ENCODE data around the gene KRTAP2-4. TPM values are rescaled to one million over a fixed set of nuclear protein-coding genes. Genes with fewer than 3 reads are reported as not detected.

The KRTAP2-4 gene
- total RNA-seq, 1 experiment from 2014 or later, result not detected

DNA sequence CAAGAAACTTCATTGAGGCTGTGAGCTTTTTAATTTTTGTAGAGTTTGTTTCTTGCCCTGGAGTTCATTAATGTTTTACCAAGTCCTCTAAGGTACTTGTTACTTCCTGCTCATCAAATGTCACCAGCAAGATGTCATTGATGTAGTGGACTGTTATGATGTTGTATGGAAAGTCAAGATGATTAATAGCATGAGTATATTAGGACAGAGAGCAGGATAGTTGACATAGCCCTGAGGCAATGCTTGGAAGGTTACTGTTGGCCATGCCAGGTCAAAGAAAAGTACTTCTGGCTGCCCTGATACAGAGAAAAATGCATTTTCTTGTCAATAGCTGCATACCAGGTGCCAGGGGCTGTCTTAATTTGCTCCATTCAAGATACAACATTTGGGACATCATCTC lies 45.3 kb downstream of the KRTAP2-4 start:
- H4K91ac ChIP-seq (ENCODE audit: insufficient read length, low read depth, low read length), result no peak overlapping the region
- H3K79me2 ChIP-seq (ENCODE audit: insufficient read depth, low read length), result no peaks in the 10 kb centered on the region
- H2AFZ ChIP-seq (ENCODE audit: low read length), result no peak overlapping the region
- H4K20me1 ChIP-seq (ENCODE audit: control insufficient read depth, insufficient read depth, insufficient read length), result no peaks in the 10 kb centered on the region
- no peak overlapping the region for H2BK5ac ChIP-seq (ENCODE audit: insufficient read length, low read length)
- no peaks in the 10 kb centered on the region for H3K9me3 ChIP-seq (ENCODE audit: control insufficient read depth, low read depth, low read length)
- H3K23me2 ChIP-seq (ENCODE audit: insufficient read length, low read depth, low read length, poor library complexity, severe bottlenecking), result no peaks in the 10 kb centered on the region
- H3K9ac ChIP-seq (ENCODE audit: extremely low read depth, insufficient read length, low read length), result no peak overlapping the region
- H3K14ac ChIP-seq (ENCODE audit: insufficient read depth, low read length), result no peak overlapping the region
- no peak overlapping the region for H3K4ac ChIP-seq (ENCODE audit: low read depth, low read length)
- H3K18ac ChIP-seq (ENCODE audit: insufficient read length, low read depth, low read length), result no peak overlapping the region
- no peak overlapping the region for H3K27ac ChIP-seq (ENCODE audit: insufficient read length, low read depth, low read length)
- no peak overlapping the region for H2BK12ac ChIP-seq (ENCODE audit: insufficient read length, low read depth, low read length)
- 0 out of 2 replicates have a peak, but pooled peaks cover 2% of the 10 kb centered on the region for H3K27me3 Mint-ChIP-seq (ENCODE audit: low read depth)
- H3K27me3 ChIP-seq (ENCODE audit: insufficient read depth, low read length), result no peaks in the 10 kb centered on the region
- H3K4me1 ChIP-seq (ENCODE audit: insufficient read depth, low read length), result no peaks in the 10 kb centered on the region
- H4K5ac ChIP-seq (ENCODE audit: insufficient read length, low read depth, low read length), result no peak overlapping the region
- H2BK20ac ChIP-seq (ENCODE audit: low read depth, low read length, poor library complexity, severe bottlenecking), result no peak overlapping the region
- no peak overlapping the region for H4K8ac ChIP-seq (replicated peaks; ENCODE audit: insufficient read length, low read depth, low read length)
- no peak overlapping the region for H3K4me3 Mint-ChIP-seq
- no peak for DNase-seq
- no peak overlapping the region for H2BK120ac ChIP-seq (ENCODE audit: low read depth, low read length, poor library complexity, severe bottlenecking)
- no peak overlapping the region for H2AK5ac ChIP-seq (ENCODE audit: insufficient read length, low read length)
- peaks cover 0 to 2% of the 10 kb centered on the region in 2 experiments; a peak in 1 of 4 replicates for H3K4me1 Mint-ChIP-seq
- H3K36me3 Mint-ChIP-seq (ENCODE audit: insufficient read depth in 1 of 3, low read depth in 3 of 3), result no peaks in the 10 kb centered on the region
- no peak overlapping the region for H3K4me2 ChIP-seq (ENCODE audit: insufficient read depth, insufficient read length, low read length)
- no peak overlapping the region for H3K56ac ChIP-seq (ENCODE audit: insufficient read length, low read depth, low read length)
- TF ChIP-seq, protein P1, sequence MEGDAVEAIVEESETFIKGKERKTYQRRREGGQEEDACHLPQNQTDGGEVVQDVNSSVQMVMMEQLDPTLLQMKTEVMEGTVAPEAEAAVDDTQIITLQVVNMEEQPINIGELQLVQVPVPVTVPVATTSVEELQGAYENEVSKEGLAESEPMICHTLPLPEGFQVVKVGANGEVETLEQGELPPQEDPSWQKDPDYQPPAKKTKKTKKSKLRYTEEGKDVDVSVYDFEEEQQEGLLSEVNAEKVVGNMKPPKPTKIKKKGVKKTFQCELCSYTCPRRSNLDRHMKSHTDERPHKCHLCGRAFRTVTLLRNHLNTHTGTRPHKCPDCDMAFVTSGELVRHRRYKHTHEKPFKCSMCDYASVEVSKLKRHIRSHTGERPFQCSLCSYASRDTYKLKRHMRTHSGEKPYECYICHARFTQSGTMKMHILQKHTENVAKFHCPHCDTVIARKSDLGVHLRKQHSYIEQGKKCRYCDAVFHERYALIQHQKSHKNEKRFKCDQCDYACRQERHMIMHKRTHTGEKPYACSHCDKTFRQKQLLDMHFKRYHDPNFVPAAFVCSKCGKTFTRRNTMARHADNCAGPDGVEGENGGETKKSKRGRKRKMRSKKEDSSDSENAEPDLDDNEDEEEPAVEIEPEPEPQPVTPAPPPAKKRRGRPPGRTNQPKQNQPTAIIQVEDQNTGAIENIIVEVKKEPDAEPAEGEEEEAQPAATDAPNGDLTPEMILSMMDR (conservative IDR thresholded peaks at IDR 0.05), result no peak
- H3K27ac Mint-ChIP-seq, result no peak overlapping the region
- no peaks in the 10 kb centered on the region for H3K79me1 ChIP-seq (ENCODE audit: insufficient read depth, low read depth, low read length, poor library complexity, severe bottlenecking)
- H3T11ph ChIP-seq (ENCODE audit: low read length), result no peak overlapping the region
- peaks cover 0 to 3% of the 10 kb centered on the region in 2 experiments; a peak in 1 of 5 replicates for H3K9me3 Mint-ChIP-seq
- H3K23ac ChIP-seq (ENCODE audit: insufficient read length, low read depth, low read length), result no peak overlapping the region
- no peak overlapping the region for H2BK15ac ChIP-seq (ENCODE audit: low read depth, low read length)
